ENCODE results near the gene CTDSP1.

Gene CTDSP1

GRCh38 chr2:218399391-218400166 lies at the start of gene CTDSP1:
CTDSP1 (plus strand) TSS chr2:218399868; CDS start chr2:218400091, 223 bp downstream.
- DNase-seq, result peak; percentile 70

GRCh38 chr2:218354045-218354444 lies 45.6 kb upstream of the CTDSP1 start:
- no peak for DNase-seq

GRCh38 chr2:218354850-218355443 lies 44.7 kb upstream of the CTDSP1 start:
- DNase-seq, result no peak

- DNase-seq, result no peak
These were observed 42.2 kb upstream of the CTDSP1 start for GRCh38 chr2:218357236-218358177.

- no peak for DNase-seq
These were observed 39.2 kb upstream of the CTDSP1 start for GRCh38 chr2:218360453-218360852.

- DNase-seq, result no peak
These were observed 37.1 kb upstream of the CTDSP1 start for GRCh38 chr2:218362606-218363005.

- no peak for DNase-seq
These were observed 35.9 kb upstream of the CTDSP1 start for GRCh38 chr2:218363736-218364135.

- no peak for DNase-seq
These were observed 35.5 kb upstream of the CTDSP1 start for GRCh38 chr2:218364196-218364595.

- no peak for DNase-seq
These were observed 32.9 kb upstream of the CTDSP1 start for GRCh38 chr2:218366621-218367414.

- DNase-seq, result no peak
These were observed 32.1 kb upstream of the CTDSP1 start for GRCh38 chr2:218367415-218368149.

GRCh38 chr2:218368150-218368528 lies 31.5 kb upstream of the CTDSP1 start:
- no peak for DNase-seq

- peak; percentile 35 for DNase-seq
These were observed 31.0 kb upstream of the CTDSP1 start for GRCh38 chr2:218368621-218369153.

GRCh38 chr2:218369330-218369729 lies 30.3 kb upstream of the CTDSP1 start:
- no peak for DNase-seq

GRCh38 chr2:218370410-218371063 lies 29.1 kb upstream of the CTDSP1 start:
- DNase-seq, result no peak

- no peak for DNase-seq
These were observed 27.7 kb upstream of the CTDSP1 start for GRCh38 chr2:218371983-218372350.

GRCh38 chr2:218374795-218375194 lies 24.9 kb upstream of the CTDSP1 start:
- DNase-seq, result no peak

- no peak for DNase-seq
These were observed 24.5 kb upstream of the CTDSP1 start for GRCh38 chr2:218375212-218375611.

GRCh38 chr2:218378053-218378452 lies 21.6 kb upstream of the CTDSP1 start:
- no peak for DNase-seq

- DNase-seq, result no peak
These were observed 17.7 kb upstream of the CTDSP1 start, which contains the start of gene SLC11A1 for GRCh38 chr2:218381916-218382366. SLC11A1 (plus strand) TSS chr2:218382273; CDS start chr2:218382369, 96 bp downstream.

GRCh38 chr2:218382785-218383184 lies 16.9 kb upstream of the CTDSP1 start:
- no peak for DNase-seq
